OCI-LY1 (cell line): ENCODE measurements around the gene BGN.

Source experiments
- H2AFZ ChIP-seq: fragments of 200-600 bp; sonication (generic), shearing (Covaris generic); 2 replicates; pipeline ENCODE4 v1.6.0; 2014; ENCODE audit warnings: antibody characterized with exemption, mild to moderate bottlenecking, low read length
- H3F3A ChIP-seq: fragments of 200-600 bp; sonication (generic), shearing (Covaris generic); 2 replicates; pipeline ENCODE4 v1.6.0; 2014; ENCODE audit warnings: mild to moderate bottlenecking, antibody characterized with exemption, low read length, moderate library complexity; ENCODE audit not compliant: insufficient read depth
- H3K27ac ChIP-seq: fragments of 200-600 bp; sonication (generic); 2 replicates; pipeline ENCODE4 v1.5.1; 2014; ENCODE audit warnings: low read length, mixed run types, mild to moderate bottlenecking, low read depth; ENCODE audit not compliant: poor library complexity, severe bottlenecking
- H3K27me3 ChIP-seq: fragments of 200-600 bp; sonication (generic); 2 replicates; pipeline ENCODE4 v1.6.0; 2014; ENCODE audit warnings: antibody characterized with exemption, mild to moderate bottlenecking, low read length, moderate library complexity; ENCODE audit not compliant: insufficient read depth
- H3K36me3 ChIP-seq: fragments of 200-600 bp; sonication (generic); 2 replicates; pipeline ENCODE4 v1.6.1; 2014; ENCODE audit warnings: mild to moderate bottlenecking, antibody characterized with exemption, low read length, moderate library complexity, mixed read lengths; ENCODE audit not compliant: insufficient read depth
- H3K4me1 ChIP-seq: fragments of 200-600 bp; sonication (generic); 2 replicates; pipeline ENCODE4 v1.5.1; 2014; ENCODE audit warnings: mild to moderate bottlenecking, low read length, moderate library complexity; ENCODE audit not compliant: insufficient read depth, severe bottlenecking
- H3K4me2 ChIP-seq: fragments of 200-600 bp; sonication (generic), shearing (Covaris generic); 2 replicates; pipeline ENCODE4 v1.6.1; 2014; ENCODE audit warnings: low read length
- H3K4me3 ChIP-seq: fragments of 200-600 bp; sonication (generic); 2 replicates; pipeline ENCODE4 v1.5.1; 2014; ENCODE audit warnings: low read length, low read depth, mild to moderate bottlenecking, mixed read lengths; ENCODE audit not compliant: poor library complexity, severe bottlenecking
- H3K79me2 ChIP-seq: fragments of 200-600 bp; shearing (Covaris generic); 2 replicates; pipeline ENCODE4 v1.6.1; 2016; ENCODE audit warnings: mixed run types, low read length, mixed read lengths; ENCODE audit not compliant: insufficient read depth
- H3K9ac ChIP-seq: fragments of 200-600 bp; sonication (generic), shearing (Covaris generic); 2 replicates; pipeline ENCODE4 v1.6.1; 2014; ENCODE audit warnings: mild to moderate bottlenecking, low read length, mixed read lengths
- H3K9me2 ChIP-seq: fragments of 200-600 bp; sonication (generic), shearing (Covaris generic); 2 replicates; pipeline ENCODE4 v1.6.1; 2014; ENCODE audit warnings: low read depth, mild to moderate bottlenecking, low read length, mixed read lengths
- H3K9me3 ChIP-seq: fragments of 200-600 bp; shearing (Covaris generic); 2 replicates; pipeline ENCODE4 v1.6.1; 2014; ENCODE audit warnings: low read length, mixed read lengths
- H4K20me1 ChIP-seq: fragments of 200-600 bp; sonication (generic), shearing (Covaris generic); 2 replicates; pipeline ENCODE4 v1.6.0; 2016; ENCODE audit warnings: mild to moderate bottlenecking, low read length; ENCODE audit not compliant: insufficient read depth
- EZH2 ChIP-seq: fragments of 200-600 bp; sonication (generic), shearing (Covaris generic); IDR thresholded peaks from 2 replicates; pipeline ENCODE4 v1.8.0; 2017; ENCODE audit warnings: borderline replicate concordance, mixed run types, mild to moderate bottlenecking, antibody characterized with exemption, low read length, moderate library complexity, mixed read lengths
- TF ChIP-seq, protein P1 (sequence below): fragments of 200-600 bp; sonication (generic), shearing (Covaris generic); IDR thresholded peaks from 2 replicates; pipeline ENCODE4 v1.5.1; 2017; ENCODE audit warnings: mild to moderate bottlenecking, antibody characterized with exemption, low read length, moderate library complexity, mixed read lengths

Gene BGN

DNA sequence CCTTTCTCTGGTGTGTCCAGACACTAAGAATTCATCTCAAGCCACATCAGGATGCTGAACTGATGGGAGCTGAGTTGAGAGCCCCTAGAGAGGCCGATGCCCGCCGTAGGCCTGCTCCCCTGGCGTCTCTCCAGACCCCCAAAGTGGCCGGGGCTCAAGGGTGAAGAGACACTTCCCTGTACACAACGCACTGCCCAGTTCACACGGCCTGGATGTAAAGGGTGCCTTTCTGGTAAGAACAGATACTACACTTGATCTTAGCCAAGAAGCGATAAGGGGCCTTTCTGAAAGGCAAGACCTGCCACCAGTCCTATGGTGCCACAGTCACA is 43.9 kb upstream of the BGN start:
- TF ChIP-seq EZH2 = no peak
- TF ChIP-seq, protein P1, sequence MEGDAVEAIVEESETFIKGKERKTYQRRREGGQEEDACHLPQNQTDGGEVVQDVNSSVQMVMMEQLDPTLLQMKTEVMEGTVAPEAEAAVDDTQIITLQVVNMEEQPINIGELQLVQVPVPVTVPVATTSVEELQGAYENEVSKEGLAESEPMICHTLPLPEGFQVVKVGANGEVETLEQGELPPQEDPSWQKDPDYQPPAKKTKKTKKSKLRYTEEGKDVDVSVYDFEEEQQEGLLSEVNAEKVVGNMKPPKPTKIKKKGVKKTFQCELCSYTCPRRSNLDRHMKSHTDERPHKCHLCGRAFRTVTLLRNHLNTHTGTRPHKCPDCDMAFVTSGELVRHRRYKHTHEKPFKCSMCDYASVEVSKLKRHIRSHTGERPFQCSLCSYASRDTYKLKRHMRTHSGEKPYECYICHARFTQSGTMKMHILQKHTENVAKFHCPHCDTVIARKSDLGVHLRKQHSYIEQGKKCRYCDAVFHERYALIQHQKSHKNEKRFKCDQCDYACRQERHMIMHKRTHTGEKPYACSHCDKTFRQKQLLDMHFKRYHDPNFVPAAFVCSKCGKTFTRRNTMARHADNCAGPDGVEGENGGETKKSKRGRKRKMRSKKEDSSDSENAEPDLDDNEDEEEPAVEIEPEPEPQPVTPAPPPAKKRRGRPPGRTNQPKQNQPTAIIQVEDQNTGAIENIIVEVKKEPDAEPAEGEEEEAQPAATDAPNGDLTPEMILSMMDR = no peak
- Histone ChIP-seq H3K36me3 (no peaks in the 10 kb centered on the region; the same call in 1 of the 2 replicates), H3K9me3 (no peaks in the 10 kb centered on the region)

DNA sequence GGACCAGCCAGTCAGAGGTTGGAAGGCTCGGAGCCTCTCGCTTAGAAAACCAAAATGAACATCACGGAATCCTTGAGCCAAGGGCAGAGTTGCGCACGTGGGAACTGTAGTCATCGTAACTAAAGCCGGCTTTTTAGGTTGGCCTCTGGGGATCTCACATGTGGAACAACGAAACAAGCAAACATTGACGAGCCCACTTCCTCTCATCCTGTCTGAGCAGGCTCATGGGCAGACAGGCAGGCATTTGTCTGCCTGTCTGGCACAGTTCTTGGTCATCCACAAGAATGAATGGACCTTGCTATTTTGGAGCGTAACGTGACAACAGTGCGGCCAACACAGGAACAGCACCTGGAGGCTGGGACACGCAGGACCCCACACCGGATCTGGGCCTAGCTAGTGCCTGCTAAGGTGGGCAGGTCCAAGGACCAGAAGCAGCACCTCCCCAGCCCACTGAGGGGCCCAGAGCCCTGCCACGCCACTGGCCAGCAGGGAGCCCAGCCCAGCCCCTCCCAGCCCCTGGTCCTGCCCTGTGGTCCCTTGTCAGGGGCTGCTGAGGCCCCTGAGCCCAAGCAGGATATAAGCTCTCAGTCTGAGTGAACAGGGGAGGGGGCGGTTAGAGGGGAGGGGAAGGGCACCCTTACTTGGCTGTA is 39.8 kb upstream of the BGN start:
- no peaks in the 10 kb centered on the region for H3K79me2 ChIP-seq
- no peaks in the 10 kb centered on the region for H3F3A ChIP-seq
- no peaks in the 10 kb centered on the region for H3K9me2 ChIP-seq
- H3K9me3 ChIP-seq = no peaks in the 10 kb centered on the region
- no peaks in the 10 kb centered on the region for H3K27me3 ChIP-seq
- no peak overlapping the region for H3K9ac ChIP-seq
- no peaks in the 10 kb centered on the region for H3K4me1 ChIP-seq
- no peak overlapping the region for H3K4me2 ChIP-seq
- no peak overlapping the region for H3K27ac ChIP-seq
- H3K4me3 ChIP-seq = no peak overlapping the region
- peaks cover 2% of the 10 kb centered on the region; the same call in 1 of the 2 replicates for H3K36me3 ChIP-seq
- H4K20me1 ChIP-seq = no peaks in the 10 kb centered on the region
- H2AFZ ChIP-seq = no peak overlapping the region
- TF ChIP-seq, protein P1 = no peak
- TF ChIP-seq EZH2 = no peak

More for the DNA sequence above, 43.9 kb upstream of the BGN start:
- H2AFZ ChIP-seq = no peak overlapping the region
- no peaks in the 10 kb centered on the region for H3K9me2 ChIP-seq
- H3K79me2 ChIP-seq = no peaks in the 10 kb centered on the region
- H3F3A ChIP-seq = no peaks in the 10 kb centered on the region
- H3K4me3 ChIP-seq = no peak overlapping the region
- no peak overlapping the region for H3K27ac ChIP-seq
- no peak overlapping the region for H3K4me2 ChIP-seq
- H3K4me1 ChIP-seq = no peaks in the 10 kb centered on the region
- H3K9ac ChIP-seq = no peak overlapping the region
- H3K27me3 ChIP-seq = no peaks in the 10 kb centered on the region
- no peaks in the 10 kb centered on the region for H4K20me1 ChIP-seq

DNA sequence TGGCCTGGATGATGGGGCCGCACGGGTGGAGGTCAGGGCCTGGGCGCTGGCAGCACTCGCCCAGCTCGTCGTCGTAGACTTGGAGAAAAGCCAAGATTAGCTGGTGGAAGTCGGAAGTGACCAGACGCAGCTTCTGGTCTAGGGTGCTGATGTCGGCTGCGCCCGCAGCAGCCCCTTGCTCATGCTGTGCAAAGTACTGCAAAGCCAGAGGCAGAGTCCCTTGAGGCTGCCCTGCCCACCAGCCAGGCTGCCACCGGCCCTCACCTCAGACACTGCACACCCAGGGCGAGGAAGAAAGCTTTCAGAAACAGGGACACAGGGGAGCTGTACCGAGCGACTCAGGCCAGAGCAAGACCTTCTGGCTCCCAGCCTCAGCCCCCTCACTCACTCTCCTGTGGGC is 39.2 kb upstream of the BGN start:
- no peak overlapping the region for H3K4me2 ChIP-seq
- H3K9me2 ChIP-seq = no peaks in the 10 kb centered on the region
- no peak overlapping the region for H3K4me3 ChIP-seq
- no peak overlapping the region for H3K9ac ChIP-seq
- H4K20me1 ChIP-seq = no peaks in the 10 kb centered on the region
- peaks cover 5% of the 10 kb centered on the region; the same call in 1 of the 2 replicates for H3K36me3 ChIP-seq
- no peak overlapping the region for H3K27ac ChIP-seq
- H3K27me3 ChIP-seq = no peaks in the 10 kb centered on the region
- H3K9me3 ChIP-seq = no peaks in the 10 kb centered on the region
- no peak overlapping the region for H2AFZ ChIP-seq
- H3K4me1 ChIP-seq = no peaks in the 10 kb centered on the region
- H3K79me2 ChIP-seq = no peaks in the 10 kb centered on the region
- no peak for TF ChIP-seq EZH2
- TF ChIP-seq, protein P1 = no peak
- no peaks in the 10 kb centered on the region for H3F3A ChIP-seq
